Measurements from ENCODE around the gene CBX2.

Gene CBX2

GRCh38 chr17:79789943-79790804 lies 12.2 kb downstream of the CBX2 start:
- DNase-seq (ENCODE audit: low read depth) = no peak
- TF ChIP-seq, protein P1, sequence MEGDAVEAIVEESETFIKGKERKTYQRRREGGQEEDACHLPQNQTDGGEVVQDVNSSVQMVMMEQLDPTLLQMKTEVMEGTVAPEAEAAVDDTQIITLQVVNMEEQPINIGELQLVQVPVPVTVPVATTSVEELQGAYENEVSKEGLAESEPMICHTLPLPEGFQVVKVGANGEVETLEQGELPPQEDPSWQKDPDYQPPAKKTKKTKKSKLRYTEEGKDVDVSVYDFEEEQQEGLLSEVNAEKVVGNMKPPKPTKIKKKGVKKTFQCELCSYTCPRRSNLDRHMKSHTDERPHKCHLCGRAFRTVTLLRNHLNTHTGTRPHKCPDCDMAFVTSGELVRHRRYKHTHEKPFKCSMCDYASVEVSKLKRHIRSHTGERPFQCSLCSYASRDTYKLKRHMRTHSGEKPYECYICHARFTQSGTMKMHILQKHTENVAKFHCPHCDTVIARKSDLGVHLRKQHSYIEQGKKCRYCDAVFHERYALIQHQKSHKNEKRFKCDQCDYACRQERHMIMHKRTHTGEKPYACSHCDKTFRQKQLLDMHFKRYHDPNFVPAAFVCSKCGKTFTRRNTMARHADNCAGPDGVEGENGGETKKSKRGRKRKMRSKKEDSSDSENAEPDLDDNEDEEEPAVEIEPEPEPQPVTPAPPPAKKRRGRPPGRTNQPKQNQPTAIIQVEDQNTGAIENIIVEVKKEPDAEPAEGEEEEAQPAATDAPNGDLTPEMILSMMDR (IDR thresholded peaks at IDR 0.05; ENCODE audit: control insufficient read depth, extremely low read depth, insufficient read depth) = peak; percentile 74
- H3K4me3 ChIP-seq (ENCODE audit: low read depth, low read length) = peak overlapping the region; percentile 39

- TF ChIP-seq, protein P1 (IDR thresholded peaks at IDR 0.05; ENCODE audit: control insufficient read depth, extremely low read depth, insufficient read depth) = no peak
- H3K4me3 ChIP-seq (ENCODE audit: low read depth, low read length) = no peak overlapping the region
- DNase-seq (ENCODE audit: low read depth) = no peak
Observed at GRCh38 chr17:79790805-79791734, 13.1 kb downstream of the CBX2 start.

GRCh38 chr17:79791735-79792161 lies 13.8 kb downstream of the CBX2 start:
- DNase-seq (ENCODE audit: low read depth) = no peak
- TF ChIP-seq, protein P1 (IDR thresholded peaks at IDR 0.05; ENCODE audit: control insufficient read depth, extremely low read depth, insufficient read depth) = no peak
- no peak overlapping the region for H3K4me3 ChIP-seq (ENCODE audit: low read depth, low read length)

- H3K4me3 ChIP-seq (ENCODE audit: low read depth, low read length) = no peak overlapping the region
- TF ChIP-seq, protein P1 (IDR thresholded peaks at IDR 0.05; ENCODE audit: control insufficient read depth, extremely low read depth, insufficient read depth) = no peak
Observed at GRCh38 chr17:79792341-79792871, 14.5 kb downstream of the CBX2 start.

DNA sequence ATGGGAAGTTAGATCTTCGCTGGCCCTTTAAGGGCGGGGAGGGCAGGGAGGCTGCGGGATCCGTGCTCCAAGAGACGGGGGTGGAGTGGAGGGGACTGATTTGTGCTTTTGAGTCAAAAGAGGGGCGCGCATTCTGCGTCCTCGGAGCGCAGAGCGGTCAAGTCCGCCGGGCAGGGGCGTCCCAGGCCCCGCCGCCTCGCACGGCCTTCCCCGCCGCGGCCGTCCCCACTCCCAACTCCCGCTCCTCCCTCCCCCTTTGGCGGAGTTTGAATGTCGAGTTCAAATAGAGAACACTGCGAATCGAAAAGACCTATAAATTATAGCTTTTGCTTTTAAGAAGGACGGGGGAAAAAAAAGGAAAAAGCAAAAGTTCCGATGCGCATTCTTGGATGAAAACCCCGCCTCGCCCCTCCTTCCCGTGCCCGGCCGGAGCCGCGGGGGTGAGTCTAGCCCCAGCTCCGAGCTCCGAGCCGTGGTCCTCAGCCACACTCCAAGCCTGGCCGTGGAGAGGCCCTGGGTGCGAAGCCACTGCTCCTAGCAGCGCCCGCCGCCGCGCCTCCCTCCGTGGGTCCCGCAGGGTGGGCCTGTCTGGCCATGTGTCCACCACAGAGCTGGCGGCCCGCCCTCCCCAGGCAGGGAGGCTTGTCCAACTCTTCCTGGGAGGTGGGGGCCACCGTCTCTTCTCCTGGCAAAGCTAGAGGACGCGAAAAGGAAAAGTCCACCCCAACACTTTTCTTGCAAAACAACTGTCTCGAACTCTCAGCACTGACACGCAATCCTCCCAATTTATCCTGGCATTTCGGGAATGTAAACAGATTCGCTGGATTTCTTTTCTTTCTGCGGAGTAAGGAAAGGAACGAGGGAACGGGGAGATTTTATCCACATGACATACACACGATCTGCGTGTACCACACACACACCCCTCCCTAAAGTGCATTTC lies 15.3 kb downstream of the CBX2 start:
- H3K4me3 ChIP-seq (ENCODE audit: low read depth, low read length) = no peak overlapping the region
- TF ChIP-seq, protein P1 (IDR thresholded peaks at IDR 0.05; ENCODE audit: control insufficient read depth, extremely low read depth, insufficient read depth) = no peak
- no peak for DNase-seq (ENCODE audit: low read depth)

More at GRCh38 chr17:79792341-79792871, 14.5 kb downstream of the CBX2 start:
- no peak for DNase-seq (ENCODE audit: low read depth)

- no peak for DNase-seq (ENCODE audit: low read depth)
Observed at GRCh38 chr17:79793924-79794304, 16.0 kb downstream of the CBX2 start.

More at GRCh38 chr17:79793924-79794304, 16.0 kb downstream of the CBX2 start:
- H3K4me3 ChIP-seq (ENCODE audit: low read depth, low read length) = no peak overlapping the region
- TF ChIP-seq, protein P1 (IDR thresholded peaks at IDR 0.05; ENCODE audit: control insufficient read depth, extremely low read depth, insufficient read depth) = no peak

Data from LNCaP clone FGC (cell line).